ENCODE measurements around the gene OR1J2. TPM values are rescaled to one million over a fixed set of nuclear protein-coding genes. Genes with fewer than 3 reads are reported as not detected.

Gene OR1J2
- total and polyA plus RNA-seq, 2 of the 8 experiments (the other 6 are each of a cell fraction or from before 2014, with no cell fraction given): not detected

DNA sequence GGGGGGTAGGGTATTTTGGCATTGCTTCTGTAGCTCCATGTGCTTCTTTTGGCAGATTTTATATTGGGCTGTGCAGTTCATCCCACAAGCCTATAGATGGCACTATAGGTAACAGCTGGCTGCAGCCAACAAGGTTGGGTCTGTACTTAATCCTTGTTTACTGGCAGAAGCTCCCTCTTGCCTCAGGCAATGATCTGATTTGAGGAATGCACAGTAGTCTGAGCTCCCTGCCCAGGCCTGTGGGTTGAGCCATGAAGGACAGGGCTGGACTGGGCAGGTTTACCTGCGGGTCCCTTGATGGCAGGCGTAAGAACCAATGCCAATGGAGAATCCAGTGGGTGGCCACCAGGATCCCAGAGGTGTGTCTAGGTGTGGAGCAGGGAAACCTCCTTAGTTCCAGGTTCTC lies 11.7 kb upstream of the OR1J2 start:
- no peak overlapping the region for H3K14ac ChIP-seq (ENCODE audit: insufficient read length)
- no peak overlapping the region for H2BK5ac ChIP-seq (ENCODE audit: low read depth, low read length)
- H3K27ac ChIP-seq (ENCODE audit: low read depth, low read length): no peak overlapping the region
- no peak overlapping the region for H2BK15ac ChIP-seq (ENCODE audit: low read length)
- no peaks in the 10 kb centered on the region for H3K4me1 ChIP-seq (replicated peaks in 1 of 4; ENCODE audit: control insufficient read depth in 3 of 4, insufficient read depth in 4 of 4, low read length in 3 of 4)
- no peak overlapping the region for H2AK5ac ChIP-seq (ENCODE audit: low read depth, low read length)
- H4K20me1 ChIP-seq (replicated peaks in 1 of 2; ENCODE audit: control insufficient read depth in 1 of 2, insufficient read depth in 2 of 2, low read length in 2 of 2): no peaks in the 10 kb centered on the region
- no peak overlapping the region for H4K8ac ChIP-seq (ENCODE audit: extremely low read depth, insufficient read depth, low read length)
- no peak overlapping the region for H4K5ac ChIP-seq (ENCODE audit: insufficient read length, low read depth, low read length)
- no peak overlapping the region for H3K9ac ChIP-seq (replicated peaks in 1 of 4; ENCODE audit: extremely low read depth in 1 of 4, low read depth in 3 of 4, low read length in 3 of 4)
- no peak overlapping the region for H3K56ac ChIP-seq (replicated peaks; ENCODE audit: insufficient read length, low read depth, low read length)
- POLR2A ChIA-PET (ENCODE audit: partially characterized antibody): interaction anchor here (0.6 kb wide), 1 partner anchor 35 kb away, joined by 3 read pairs; no protein-coding TSS in a partner anchor
- no peaks in the 10 kb centered on the region for H3K36me3 ChIP-seq (ENCODE audit: control insufficient read depth in 2 of 4, insufficient read depth in 4 of 4, low read length in 3 of 4)
- DNase-seq (ENCODE audit: low read depth in 1 of 2, low spot score in 2 of 2): peak; percentile 25 to 41
- H3K23me2 ChIP-seq (ENCODE audit: low read depth, low read length): no peaks in the 10 kb centered on the region
- H3K79me2 ChIP-seq (ENCODE audit: control insufficient read depth in 1 of 2, insufficient read depth in 2 of 2, low read length in 2 of 2): no peaks in the 10 kb centered on the region
- 64% methylated on average over 2 of the region's 2 CpGs; no CpG with 5 or more reads in 1 of the 2 experiments for WGBS, 2 experiments (ENCODE audit: extremely low coverage in 1 of 2, insufficient coverage in 1 of 2, insufficient read length in 1 of 2, insufficient replicate concordance in 2 of 2, low coverage in 1 of 2, low lambda C conversion rate in 2 of 2, missing lambda C conversion rate in 1 of 2)
- peak; percentile 7 for FAIRE-seq
- H3K4ac ChIP-seq (replicated peaks; ENCODE audit: insufficient read length, low read depth, low read length): no peak overlapping the region
- no peak overlapping the region for H3K4me2 ChIP-seq (ENCODE audit: insufficient read depth in 1 of 2, low read depth in 2 of 2, low read length in 2 of 2)
- no peak overlapping the region for H2BK120ac ChIP-seq (replicated peaks; ENCODE audit: low read depth, low read length)
- H3K4me3 ChIP-seq (ENCODE audit: extremely low read depth in 1 of 4, insufficient read depth in 2 of 4, low read depth in 3 of 4, low read length in 4 of 4): no peak overlapping the region
- no peak overlapping the region for H3K23ac ChIP-seq (ENCODE audit: insufficient read length)
- H2AFZ ChIP-seq (ENCODE audit: low read length): no peak overlapping the region
- H3K79me1 ChIP-seq (ENCODE audit: low read depth, low read length): no peaks in the 10 kb centered on the region
- CTCF ChIA-PET (ENCODE audit: partially characterized antibody): interaction anchor here (0.7 to 1.9 kb wide), 16 partner anchors 10 to 313 kb away, joined by 3 to 12 read pairs (median 4); no protein-coding TSS in a partner anchor
- no peak overlapping the region for H4K91ac ChIP-seq (replicated peaks; ENCODE audit: insufficient read length, low read length)
- H3K27me3 ChIP-seq (replicated peaks in 1 of 4; ENCODE audit: control insufficient read depth in 3 of 4, extremely low read depth in 1 of 4, insufficient read depth in 3 of 4, low read length in 3 of 4): no peaks in the 10 kb centered on the region
- no peak overlapping the region for H3K18ac ChIP-seq (ENCODE audit: extremely low read depth, low read length)
- H2BK12ac ChIP-seq (ENCODE audit: low read depth, low read length): no peak overlapping the region
- peaks cover 39 to 52% of the 10 kb centered on the region in 2 experiments for H3K9me3 ChIP-seq (ENCODE audit: insufficient read depth in 2 of 2, low read depth in 1 of 2, low read length in 1 of 2)
- no peak overlapping the region for H2BK20ac ChIP-seq (ENCODE audit: low read length)
- TF ChIP-seq RBBP5 (IDR thresholded peaks at IDR 0.05; ENCODE audit: borderline replicate concordance, low read depth, low read length): no peak
- TF ChIP-seq BCL11A (IDR thresholded peaks at IDR 0.05; ENCODE audit: low read depth in 2 of 2, low read length in 2 of 2): no peak
- TF ChIP-seq, protein P1, sequence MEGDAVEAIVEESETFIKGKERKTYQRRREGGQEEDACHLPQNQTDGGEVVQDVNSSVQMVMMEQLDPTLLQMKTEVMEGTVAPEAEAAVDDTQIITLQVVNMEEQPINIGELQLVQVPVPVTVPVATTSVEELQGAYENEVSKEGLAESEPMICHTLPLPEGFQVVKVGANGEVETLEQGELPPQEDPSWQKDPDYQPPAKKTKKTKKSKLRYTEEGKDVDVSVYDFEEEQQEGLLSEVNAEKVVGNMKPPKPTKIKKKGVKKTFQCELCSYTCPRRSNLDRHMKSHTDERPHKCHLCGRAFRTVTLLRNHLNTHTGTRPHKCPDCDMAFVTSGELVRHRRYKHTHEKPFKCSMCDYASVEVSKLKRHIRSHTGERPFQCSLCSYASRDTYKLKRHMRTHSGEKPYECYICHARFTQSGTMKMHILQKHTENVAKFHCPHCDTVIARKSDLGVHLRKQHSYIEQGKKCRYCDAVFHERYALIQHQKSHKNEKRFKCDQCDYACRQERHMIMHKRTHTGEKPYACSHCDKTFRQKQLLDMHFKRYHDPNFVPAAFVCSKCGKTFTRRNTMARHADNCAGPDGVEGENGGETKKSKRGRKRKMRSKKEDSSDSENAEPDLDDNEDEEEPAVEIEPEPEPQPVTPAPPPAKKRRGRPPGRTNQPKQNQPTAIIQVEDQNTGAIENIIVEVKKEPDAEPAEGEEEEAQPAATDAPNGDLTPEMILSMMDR (IDR thresholded peaks at IDR 0.05; ENCODE audit: control extremely low read depth in 1 of 3, insufficient read depth in 1 of 3, low read depth in 1 of 3, low read length in 3 of 3): peak in 2 of 3 experiments; percentile 53 to 75; a peak in 3 of 4 replicates
- no peak for TF ChIP-seq TEAD4 (IDR thresholded peaks at IDR 0.05; ENCODE audit: low read depth, low read length)
- TF ChIP-seq SIRT6 (IDR thresholded peaks at IDR 0.05; ENCODE audit: low read length): no peak
- TF ChIP-seq, protein P2, sequence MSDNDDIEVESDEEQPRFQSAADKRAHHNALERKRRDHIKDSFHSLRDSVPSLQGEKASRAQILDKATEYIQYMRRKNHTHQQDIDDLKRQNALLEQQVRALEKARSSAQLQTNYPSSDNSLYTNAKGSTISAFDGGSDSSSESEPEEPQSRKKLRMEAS (IDR thresholded peaks at IDR 0.05): no peak
- TF ChIP-seq, protein P3, sequence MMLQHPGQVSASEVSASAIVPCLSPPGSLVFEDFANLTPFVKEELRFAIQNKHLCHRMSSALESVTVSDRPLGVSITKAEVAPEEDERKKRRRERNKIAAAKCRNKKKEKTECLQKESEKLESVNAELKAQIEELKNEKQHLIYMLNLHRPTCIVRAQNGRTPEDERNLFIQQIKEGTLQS (IDR thresholded peaks at IDR 0.05; ENCODE audit: insufficient read depth, low read depth, low read length): no peak
- TF ChIP-seq ZNF274 (IDR thresholded peaks at IDR 0.05; ENCODE audit: borderline replicate concordance, extremely low read depth, low read length): no peak
- TF ChIP-seq RAD21 (IDR thresholded peaks at IDR 0.05 in 1 of 2, conservative IDR thresholded peaks at IDR 0.05 in 1 of 2; ENCODE audit: low read depth in 2 of 2, low read length in 2 of 2): peak; percentile 54 to 65
- no peak for TF ChIP-seq BRCA1 (IDR thresholded peaks at IDR 0.05; ENCODE audit: low read depth, low read length)

All from H1 (cell line).